Activated CD4-positive, CD25-positive, alpha-beta regulatory T cell treated with anti-CD3 and anti-CD28 coated beads, Interleukin-2, amount 50 U/mL, for 16 hours (primary cell): ENCODE results near the gene RPRD2.

Experiments used
- DNase-seq: peaks from one replicate; pipeline ENCODE4 v3.0.0-alpha.2; 2020; ENCODE audit warnings: low read depth, low spot score

The RPRD2 gene

GRCh38 chr1:150514260-150514659, 150.3 kb downstream of the RPRD2 start:
- DNase-seq = no peak

GRCh38 chr1:150514913-150515327, 151.0 kb downstream of the RPRD2 start:
- DNase-seq = no peak

GRCh38 chr1:150515328-150516049, 151.5 kb downstream of the RPRD2 start, which contains the start of gene FALEC:
Gene FALEC, plus strand, starts transcription at chr1:150515752.
- DNase-seq = peak; percentile 79

GRCh38 chr1:150516050-150516591, 152.2 kb downstream of the RPRD2 start:
- DNase-seq = no peak

GRCh38 chr1:150516616-150517015, 152.7 kb downstream of the RPRD2 start:
- no peak for DNase-seq

- DNase-seq = no peak
Observed at GRCh38 chr1:150521196-150521968, 157.4 kb downstream of the RPRD2 start.

- no peak for DNase-seq
Observed at GRCh38 chr1:150525348-150525747, 161.4 kb downstream of the RPRD2 start.
